Measurements from ENCODE around the gene SLC1A7.
"Not testable (repeated sequence)": the region's sequence is repeated elsewhere in the genome, so short reads cannot be mapped to it uniquely, and the experiment has no call there.

The SLC1A7 gene

GRCh38 chr1:53142226-53142853 is at the start of gene SLC1A7:
SLC1A7 (minus strand) TSS chr1:53142638; CDS start chr1:53142449, 189 bp downstream.
- DNase-seq: no peak

GRCh38 chr1:53190210-53190611 is 47.8 kb upstream of the SLC1A7 start:
- no peak for DNase-seq

GRCh38 chr1:53189061-53189460 is 46.6 kb upstream of the SLC1A7 start:
- DNase-seq: no peak

- DNase-seq: no peak
Measured at GRCh38 chr1:53188099-53188498, 45.7 kb upstream of the SLC1A7 start.

GRCh38 chr1:53187401-53187800 is 45.0 kb upstream of the SLC1A7 start:
- no peak for DNase-seq

GRCh38 chr1:53186533-53186932 is 44.1 kb upstream of the SLC1A7 start:
- DNase-seq: no peak

- DNase-seq: not testable (repeated sequence)
Measured at GRCh38 chr1:53185955-53186297, 43.5 kb upstream of the SLC1A7 start.

GRCh38 chr1:53183095-53183990 is 40.9 kb upstream of the SLC1A7 start:
- no peak for DNase-seq

GRCh38 chr1:53182716-53183094 is 40.3 kb upstream of the SLC1A7 start:
- no peak for DNase-seq

- DNase-seq: peak; percentile 92
Measured at GRCh38 chr1:53182111-53182593, 39.7 kb upstream of the SLC1A7 start.

- no peak for DNase-seq
Measured at GRCh38 chr1:53180951-53181350, 38.5 kb upstream of the SLC1A7 start.

GRCh38 chr1:53180226-53180625 is 37.8 kb upstream of the SLC1A7 start:
- no peak for DNase-seq

GRCh38 chr1:53176452-53177208 is 34.2 kb upstream of the SLC1A7 start:
- DNase-seq: no peak

- DNase-seq: no peak
Measured at GRCh38 chr1:53174971-53175913, 32.8 kb upstream of the SLC1A7 start.

GRCh38 chr1:53172426-53173128 is 30.1 kb upstream of the SLC1A7 start:
- DNase-seq: no peak

GRCh38 chr1:53166912-53167311 is 24.5 kb upstream of the SLC1A7 start:
- DNase-seq: no peak

GRCh38 chr1:53166366-53166765 is 23.9 kb upstream of the SLC1A7 start:
- DNase-seq: no peak

GRCh38 chr1:53165408-53165961 is 23.0 kb upstream of the SLC1A7 start:
- no peak for DNase-seq

GRCh38 chr1:53163291-53163768 is 20.9 kb upstream of the SLC1A7 start:
- DNase-seq: no peak

- DNase-seq: no peak
Measured at GRCh38 chr1:53162621-53163020, 20.2 kb upstream of the SLC1A7 start.

- DNase-seq: no peak
Measured at GRCh38 chr1:53160924-53161378, 18.5 kb upstream of the SLC1A7 start.
